Heart left ventricle (tissue), 16 donors: ENCODE data around the gene FBN1. TPM values are rescaled to one million over a fixed set of nuclear protein-coding genes. Genes with fewer than 3 reads are reported as not detected.

Source experiments
- ATAC-seq, 4 donors: fragments of 200-7000 bp; cut with Tn5 transposase; one replicate each; pipeline ENCODE4 v1.9.1; 2020 to 2022; ENCODE audit warnings: moderate library complexity in 4 of 4, mild to moderate bottlenecking in 3 of 4, moderate number of reproducible peaks in 1 of 4
- DNase-seq, 5 donors: peaks; one replicate each; pipeline ENCODE4 v3.0.0-alpha.2; 2020
- H3K27ac ChIP-seq, 12 donors: fragments of 200-600 bp; sonication (generic) in 4 of 12; one replicate each; pipeline versions ENCODE4 v1.5.0 to v1.8.0; 2016 to 2022; ENCODE audit warnings: mild to moderate bottlenecking in 2 of 12
- H3K27me3 ChIP-seq, 9 donors: fragments of 200-600 bp; sonication (generic) in 2 of 9; one replicate each; pipeline versions ENCODE4 v1.5.1 to v1.8.0; 2016 to 2022; ENCODE audit warnings: mild to moderate bottlenecking in 3 of 9
- H3K36me3 ChIP-seq, 9 donors: fragments of 200-600 bp; sonication (generic) in 2 of 9; one replicate each; pipeline versions ENCODE4 v1.5.0 to v1.8.0; 2018 to 2022; ENCODE audit warnings: mild to moderate bottlenecking in 2 of 9
- H3K4me1 ChIP-seq, 12 donors: fragments of 200-600 bp; sonication (generic) in 4 of 12; one replicate each; pipeline versions ENCODE4 v1.5.0 to v1.8.0; 2016 to 2022; ENCODE audit warnings: mild to moderate bottlenecking in 3 of 12
- H3K4me3 ChIP-seq, 12 donors: fragments of 200-600 bp; sonication (generic) in 4 of 12; one replicate each; pipeline versions ENCODE4 v1.5.0 to v1.8.0; 2017 to 2022; ENCODE audit warnings: mild to moderate bottlenecking in 9 of 12, moderate library complexity in 4 of 12
- H3K9me3 ChIP-seq, 12 donors: fragments of 200-600 bp; sonication (generic) in 4 of 12; one replicate each; pipeline versions ENCODE4 v1.5.0 to v1.8.0; 2016 to 2022; ENCODE audit warnings: mild to moderate bottlenecking in 1 of 12
- POLR2A ChIP-seq, 2 donors: fragments of 450-650 bp; IDR thresholded peaks; one replicate each; pipeline ENCODE4 v1.6.1; 2017; ENCODE audit warnings: antibody characterized with exemption in 2 of 2, mild to moderate bottlenecking in 2 of 2, moderate library complexity in 2 of 2
- WGBS, 4 donors: extraction: QIAGEN DNeasy Blood & Tissue Kit in 2 of 4; methylation state at CpG; one replicate each; pipeline versions ENCODE4 v1.1.5 to v1.1.7; 2013 to 2018; 5-methylcytosine and 5-hydroxymethylcytosine counted together
- intact Hi-C, 10 donors: fragments of 100-400 bp; cut with DNase I; formaldehyde crosslinking; loops; one replicate each; pipeline versions ENCODE4 v1.11.1 to v1.14.2; 2022
- polyA plus RNA-seq, 2 donors: library from polyadenylated mRNA; stranded (reverse); fragments of 200-250 nt; gene quantifications; one replicate each; pipeline ENCODE4 v1.2.3, GENCODE V29; 2013
- total RNA-seq, 9 donors: library from RNA; depleted of rRNA in 2 of 9; stranded (reverse); fragments of >200 nt in 2 of 9; fragmentation: NEBNext Ultra II Directional in 3 of 9; extraction: Animal tissue kit (Norgen Biotek cat#: 25700) in 3 of 9; gene quantifications; one replicate each; pipeline versions ENCODE4 v1.1.0 to v1.2.4, GENCODE V29; 2016 to 2023
- TF ChIP-seq, protein P1 (sequence below), 12 donors: fragments of 200-600 bp; sonication (generic) in 4 of 12; IDR thresholded peaks; one replicate each; pipeline versions ENCODE4 v1.5.0 to v1.8.0; 2018 to 2022; ENCODE audit warnings: antibody characterized with exemption in 12 of 12, mild to moderate bottlenecking in 5 of 12
- donor health status: ischemic (EF 13 %, LVEDD 7.1; RV severe dilation, severe dysfunction).
- donor health status: healthy with polysubstance abuse.
- donor health status: DM: no; HTN: yes; CAD: no.
- donor health status: DM: no; HTN: no; CAD: no.
- donor health status: ischemic (EF 25% LVEDD 6.9; RV normal size, moderate dysfunction).
- donor health status: ischemic (EF 25% LVEDD 5.7; RV mildly dilated, moderate dysfunction).
- donor health status: healthy.
- donor health status: DM: yes; HTN: yes; CAD: no.
- donor health status: ischemic (EF 35%, LVEDD 5.7; RV mildly dilated, moderate dysfunction).
- donor health status: nonischemic (EF 11% LVEDD 7.7; RV severe dilation, severe dysfunction).
- donor health status: DM: yes; HTN: yes; CAD: no.
- donor health status: PGD.
- donor health status: ischemic (EF 29% LVEDD 5.4; RV normal size, mild dysfunction).
- donor health status: nonischemic (EF 23%, LVEDD 6.1; RV moderate dilation, normal function).

FBN1 gene
- total and polyA plus RNA-seq, 11 donors = 5.7 to 115 (median 31.4) TPM

GRCh38 chr15:48679952-48680351 is 34.4 kb upstream of the FBN1 start:
- no peak for TF ChIP-seq POLR2A (IDR thresholded peaks at IDR 0.05)
- TF ChIP-seq, protein P1, sequence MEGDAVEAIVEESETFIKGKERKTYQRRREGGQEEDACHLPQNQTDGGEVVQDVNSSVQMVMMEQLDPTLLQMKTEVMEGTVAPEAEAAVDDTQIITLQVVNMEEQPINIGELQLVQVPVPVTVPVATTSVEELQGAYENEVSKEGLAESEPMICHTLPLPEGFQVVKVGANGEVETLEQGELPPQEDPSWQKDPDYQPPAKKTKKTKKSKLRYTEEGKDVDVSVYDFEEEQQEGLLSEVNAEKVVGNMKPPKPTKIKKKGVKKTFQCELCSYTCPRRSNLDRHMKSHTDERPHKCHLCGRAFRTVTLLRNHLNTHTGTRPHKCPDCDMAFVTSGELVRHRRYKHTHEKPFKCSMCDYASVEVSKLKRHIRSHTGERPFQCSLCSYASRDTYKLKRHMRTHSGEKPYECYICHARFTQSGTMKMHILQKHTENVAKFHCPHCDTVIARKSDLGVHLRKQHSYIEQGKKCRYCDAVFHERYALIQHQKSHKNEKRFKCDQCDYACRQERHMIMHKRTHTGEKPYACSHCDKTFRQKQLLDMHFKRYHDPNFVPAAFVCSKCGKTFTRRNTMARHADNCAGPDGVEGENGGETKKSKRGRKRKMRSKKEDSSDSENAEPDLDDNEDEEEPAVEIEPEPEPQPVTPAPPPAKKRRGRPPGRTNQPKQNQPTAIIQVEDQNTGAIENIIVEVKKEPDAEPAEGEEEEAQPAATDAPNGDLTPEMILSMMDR (IDR thresholded peaks at IDR 0.05) = no peak
- H3K27ac ChIP-seq = no peak overlapping the region
- H3K4me1 ChIP-seq = no peaks in the 10 kb centered on the region
- H3K9me3 ChIP-seq = no peaks in the 10 kb centered on the region
- WGBS, 4 donors = 80 to 85% (median 83%) methylated on average over 2 of the region's 2 CpGs
- no peaks in the 10 kb centered on the region for H3K27me3 ChIP-seq
- H3K36me3 ChIP-seq = no peaks in the 10 kb centered on the region
- intact Hi-C loops = no loop called here
- no peak overlapping the region for H3K4me3 ChIP-seq
- no peak for ATAC-seq
- no peak for DNase-seq

DNA sequence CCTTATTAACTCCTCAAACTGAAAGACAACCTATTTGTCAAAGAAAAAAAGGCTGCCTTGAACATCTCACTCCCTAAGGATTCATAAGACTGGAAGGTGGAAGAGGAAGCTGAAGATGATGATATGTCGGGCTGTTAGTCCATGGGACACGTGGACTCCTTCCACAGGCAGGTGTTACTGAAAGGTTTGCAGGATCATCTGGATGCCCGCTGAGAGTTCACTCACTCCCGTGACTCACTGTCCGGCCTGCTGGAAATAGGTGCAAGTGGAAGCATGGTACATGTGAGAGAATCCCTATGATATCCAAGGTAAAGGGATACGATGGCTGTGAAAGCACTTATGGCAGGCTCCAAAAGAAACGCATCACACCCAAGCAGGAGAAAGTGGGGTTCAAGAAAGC is 33.3 kb upstream of the FBN1 start:
- 85 to 91% (median 90%) methylated on average over 7 of the region's 7 CpGs for WGBS, 4 donors
- Histone ChIP-seq H3K27ac (no peak overlapping the region), H3K4me3 (no peak overlapping the region), H3K9me3 (no peaks in the 10 kb centered on the region), H3K36me3 (no peaks in the 10 kb centered on the region), H3K4me1 (no peaks in the 10 kb centered on the region), H3K27me3 (no peaks in the 10 kb centered on the region)
- DNase-seq (no peak), ATAC-seq (no peak)
- intact Hi-C loops = no loop called here
- TF ChIP-seq POLR2A (IDR thresholded peaks at IDR 0.05) = no peak
- TF ChIP-seq, protein P1 (IDR thresholded peaks at IDR 0.05) = no peak

- Histone ChIP-seq H3K4me3 (no peak overlapping the region), H3K27ac (no peak overlapping the region), H3K36me3 (no peaks in the 10 kb centered on the region), H3K4me1 (no peaks in the 10 kb centered on the region), H3K27me3 (no peaks in the 10 kb centered on the region), H3K9me3 (no peaks in the 10 kb centered on the region)
- ATAC-seq = no peak
- TF ChIP-seq, protein P1 (IDR thresholded peaks at IDR 0.05) = no peak
- TF ChIP-seq POLR2A (IDR thresholded peaks at IDR 0.05) = no peak
- DNase-seq = no peak
- intact Hi-C loops = no loop called here
- WGBS, 4 donors = 89 to 95% (median 92%) methylated on average over 2 of the region's 2 CpGs
These were observed 32.3 kb upstream of the FBN1 start for GRCh38 chr15:48677821-48678220.

DNA sequence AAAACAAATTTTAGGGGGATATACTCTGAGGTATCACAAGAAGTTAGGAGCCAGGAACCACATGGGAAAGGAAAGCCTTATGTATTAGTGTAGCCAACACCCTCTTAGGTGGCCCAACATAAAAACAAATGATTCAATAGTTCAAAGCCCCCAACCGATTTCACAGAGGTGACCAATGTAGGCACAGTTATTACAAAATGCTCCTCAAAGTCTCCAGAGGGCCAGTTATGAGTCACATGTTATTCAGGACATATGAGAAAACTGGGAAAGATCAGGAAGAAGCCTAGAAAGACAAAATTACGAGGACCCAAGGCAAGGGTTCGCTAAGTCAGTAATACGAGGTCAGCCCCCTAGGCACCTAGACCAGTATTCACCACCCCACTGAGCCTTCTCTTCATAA is 29.9 kb upstream of the FBN1 start:
- no peak for DNase-seq
- 90 to 94% (median 92%) methylated on average over 4 of the region's 4 CpGs for WGBS, 4 donors
- intact Hi-C loops = no loop called here
- Histone ChIP-seq H3K4me1 (peaks cover 0 to 9% (median 0%) of the 10 kb centered on the region in 12 donors), H3K9me3 (no peaks in the 10 kb centered on the region), H3K36me3 (no peaks in the 10 kb centered on the region), H3K4me3 (no peak overlapping the region), H3K27me3 (no peaks in the 10 kb centered on the region), H3K27ac (no peak overlapping the region)
- TF ChIP-seq, protein P1 (IDR thresholded peaks at IDR 0.05) = no peak
- no peak for TF ChIP-seq POLR2A (IDR thresholded peaks at IDR 0.05)
- ATAC-seq = no peak
